ENCODE data around the gene CCSER1. TPM values are rescaled to one million over a fixed set of nuclear protein-coding genes. Genes with fewer than 3 reads are reported as not detected.

Gene CCSER1
- total and polyA plus RNA-seq, 8 donors = 2.0 to 9.0 (median 4.2) TPM

DNA sequence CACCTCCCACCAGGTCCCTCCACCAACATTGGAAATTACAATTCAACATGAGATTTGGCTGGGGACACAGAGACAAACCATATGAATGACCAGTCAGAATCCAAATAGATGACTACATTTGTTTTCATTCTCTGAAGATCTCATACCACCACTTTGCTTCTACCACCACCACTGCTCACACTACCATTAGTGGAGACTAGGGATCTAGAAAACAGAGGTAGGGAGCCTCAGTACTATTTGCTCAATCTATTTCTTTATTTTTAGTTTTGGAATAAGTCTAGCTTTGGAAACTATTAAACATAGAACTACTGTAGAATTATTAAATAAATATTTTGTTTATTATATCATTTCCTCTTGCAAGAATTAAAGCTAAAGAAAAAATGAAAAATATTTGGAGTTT, 727.9 kb downstream of the CCSER1 start:
- DNase-seq = no peak
- H3K4me1 ChIP-seq = no peaks in the 10 kb centered on the region
- H3K27ac ChIP-seq = no peak overlapping the region
- H3K27me3 ChIP-seq = no peaks in the 10 kb centered on the region
- no peak for TF ChIP-seq CTCF (IDR thresholded peaks at IDR 0.05)
- no peak for ATAC-seq
- H3K4me3 ChIP-seq = no peak overlapping the region
- H3K9me3 ChIP-seq = no peaks in the 10 kb centered on the region
- no peaks in the 10 kb centered on the region for H3K36me3 ChIP-seq
- intact Hi-C loops (cut with DNase I) = no loop called here

DNA sequence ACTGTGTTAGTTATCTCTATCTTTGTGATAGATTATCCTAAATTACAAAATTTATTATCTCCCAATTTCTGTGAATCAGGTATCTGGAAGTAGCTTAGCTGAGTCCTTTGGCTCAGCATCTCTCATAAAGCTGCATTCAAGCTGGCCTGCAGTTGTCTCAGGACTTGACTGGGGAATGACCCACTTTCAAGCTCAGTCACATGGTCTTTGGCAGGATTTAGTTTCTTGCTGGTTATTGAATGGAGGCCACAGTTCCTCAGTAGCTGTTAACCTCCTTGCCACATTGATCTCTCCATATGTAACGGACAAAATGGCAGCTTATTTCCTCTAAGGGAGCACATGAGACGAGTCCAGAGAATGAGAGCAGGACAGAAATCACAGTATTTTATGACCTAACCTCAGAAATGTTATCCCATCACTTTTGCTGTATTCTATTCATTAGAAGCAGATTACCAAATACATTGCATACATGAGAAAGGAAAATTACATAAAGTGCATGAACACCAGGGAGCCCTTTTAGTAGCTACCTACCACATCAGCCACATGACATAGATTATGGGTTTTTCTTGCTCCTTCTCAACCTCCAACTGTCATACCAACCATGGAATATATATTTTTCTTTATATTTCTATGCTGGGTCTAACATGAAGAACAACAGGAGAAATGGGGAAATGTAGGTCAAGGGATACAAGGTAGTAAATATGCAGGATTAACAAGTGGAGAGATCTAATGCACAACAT, 730.1 kb downstream of the CCSER1 start:
- Histone ChIP-seq H3K4me1 (no peaks in the 10 kb centered on the region), H3K4me3 (no peak overlapping the region), H3K27me3 (no peaks in the 10 kb centered on the region), H3K27ac (no peak overlapping the region), H3K9me3 (no peaks in the 10 kb centered on the region), H3K36me3 (no peaks in the 10 kb centered on the region)
- intact Hi-C loops (cut with DNase I) = no loop called here
- no peak for TF ChIP-seq CTCF (IDR thresholded peaks at IDR 0.05)
- DNase-seq (no peak), ATAC-seq (no peak)

GRCh38 chr4:90875791-90876190, 748.6 kb downstream of the CCSER1 start:
- no peak overlapping the region for H3K4me3 ChIP-seq
- ATAC-seq (no peak), DNase-seq (peak in 1 of 4 donors; percentile 55)
- no peaks in the 10 kb centered on the region for H3K4me1 ChIP-seq
- H3K27me3 ChIP-seq = no peaks in the 10 kb centered on the region
- H3K36me3 ChIP-seq = no peaks in the 10 kb centered on the region
- peaks cover 0 to 2% of the 10 kb centered on the region in 2 donors for H3K9me3 ChIP-seq
- intact Hi-C loops (cut with DNase I) = no loop called here
- no peak overlapping the region for H3K27ac ChIP-seq
- TF ChIP-seq CTCF (IDR thresholded peaks at IDR 0.05) = no peak

DNA sequence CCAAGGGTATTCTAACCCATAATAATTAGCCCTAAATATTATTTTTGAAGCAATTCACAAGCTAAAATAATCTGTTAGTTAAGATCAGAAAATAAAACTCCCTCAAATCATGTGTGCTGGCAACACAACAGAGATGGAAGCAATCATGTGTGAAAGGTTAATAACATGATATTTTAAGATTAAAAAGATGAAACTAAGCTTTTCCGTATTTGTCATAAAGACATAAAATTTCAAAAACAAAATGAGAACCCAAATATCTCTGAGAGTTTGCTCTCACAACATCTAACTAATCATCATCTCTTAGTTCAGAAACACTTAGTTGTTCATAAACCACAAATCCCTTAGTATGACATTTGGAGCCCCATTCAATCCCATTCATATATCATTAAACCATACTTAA, 749.1 kb downstream of the CCSER1 start:
- intact Hi-C loops (cut with DNase I) = no loop called here
- Histone ChIP-seq H3K4me1 (no peaks in the 10 kb centered on the region), H3K4me3 (no peak overlapping the region), H3K27ac (no peak overlapping the region), H3K9me3 (peaks cover 0 to 2% of the 10 kb centered on the region in 2 donors), H3K27me3 (no peaks in the 10 kb centered on the region), H3K36me3 (no peaks in the 10 kb centered on the region)
- TF ChIP-seq CTCF (IDR thresholded peaks at IDR 0.05) = no peak
- ATAC-seq = no peak
- DNase-seq = peak in 2 of 4 donors; percentile 44 to 49

DNA sequence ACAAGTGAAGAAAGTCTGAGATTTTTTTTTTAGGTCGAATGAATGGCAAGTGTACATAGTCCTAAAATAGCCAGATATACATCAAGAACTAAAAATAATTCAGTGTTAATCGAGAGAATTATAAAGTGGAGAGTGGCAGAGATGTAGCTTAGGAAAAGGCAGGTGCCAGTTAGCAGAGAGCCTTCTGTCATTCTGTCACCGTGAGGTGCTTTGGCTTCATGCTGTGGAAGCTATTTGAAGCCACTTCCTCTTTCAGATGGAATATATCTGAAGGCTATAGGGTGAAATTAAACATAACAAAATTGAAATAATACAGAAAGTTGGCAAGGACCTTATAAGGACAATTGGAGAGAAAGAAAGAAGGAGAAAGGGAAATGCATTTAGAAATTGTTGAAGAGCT, 756.3 kb downstream of the CCSER1 start:
- intact Hi-C loops (cut with DNase I) = no loop called here
- ATAC-seq (no peak), DNase-seq (no peak)
- H3K9me3 ChIP-seq = peaks cover 0 to 2% of the 10 kb centered on the region in 2 donors
- no peaks in the 10 kb centered on the region for H3K27me3 ChIP-seq
- no peak overlapping the region for H3K4me3 ChIP-seq
- H3K4me1 ChIP-seq = no peaks in the 10 kb centered on the region
- H3K36me3 ChIP-seq = no peaks in the 10 kb centered on the region
- no peak overlapping the region for H3K27ac ChIP-seq
- no peak for TF ChIP-seq CTCF (IDR thresholded peaks at IDR 0.05)
